Nephron progenitor cell (in vitro differentiated cells): Measurements from ENCODE around the gene HIVEP2.

ENCODE experiments used
- DNase-seq: peaks from one replicate; pipeline ENCODE4 v3.0.0; 2021
- H3K27ac Mint-ChIP-seq: 2 replicates; pipeline ENCODE4 v1.8.0; 2021; ENCODE audit warnings: mild to moderate bottlenecking, moderate library complexity, mixed read lengths
- H3K27me3 Mint-ChIP-seq: 2 replicates; pipeline ENCODE4 v1.8.0; 2021; ENCODE audit warnings: mild to moderate bottlenecking, low read depth, mixed read lengths; ENCODE audit not compliant: poor library complexity
- H3K36me3 Mint-ChIP-seq: 2 replicates; pipeline ENCODE4 v1.8.0; 2021; ENCODE audit warnings: low read depth, mixed read lengths
- H3K4me1 Mint-ChIP-seq: 2 replicates; pipeline ENCODE4 v1.8.0; 2021; ENCODE audit warnings: mixed read lengths
- H3K4me3 Mint-ChIP-seq: 2 replicates; pipeline ENCODE4 v1.8.0; 2021; ENCODE audit warnings: mild to moderate bottlenecking, moderate library complexity, mixed read lengths
- H3K9me3 Mint-ChIP-seq: 2 replicates; pipeline ENCODE4 v1.8.0; 2021; ENCODE audit warnings: mild to moderate bottlenecking, moderate library complexity, mixed read lengths
- CTCF ChIP-seq: fragments of 200-600 bp; sonication (generic); IDR thresholded peaks from 2 replicates; pipeline ENCODE4 v1.5.0; 2021; ENCODE audit warnings: antibody characterized with exemption

The HIVEP2 gene

GRCh38 chr6:142914369-142914768 lies 30.6 kb downstream of the HIVEP2 start:
- H3K36me3 Mint-ChIP-seq, result peaks cover 17% of the 10 kb centered on the region
- H3K4me3 Mint-ChIP-seq, result no peak overlapping the region
- no peak for TF ChIP-seq CTCF
- H3K27ac Mint-ChIP-seq, result no peak overlapping the region
- no peaks in the 10 kb centered on the region for H3K27me3 Mint-ChIP-seq
- H3K4me1 Mint-ChIP-seq, result peaks cover 26% of the 10 kb centered on the region
- no peak for DNase-seq
- H3K9me3 Mint-ChIP-seq, result peaks cover 5% of the 10 kb centered on the region

- Mint-ChIP-seq H3K4me1 (peaks cover 18% of the 10 kb centered on the region), H3K4me3 (no peak overlapping the region), H3K9me3 (peaks cover 5% of the 10 kb centered on the region), H3K27ac (no peak overlapping the region), H3K27me3 (no peaks in the 10 kb centered on the region), H3K36me3 (peaks cover 17% of the 10 kb centered on the region)
- no peak for TF ChIP-seq CTCF
- no peak for DNase-seq
Observed at GRCh38 chr6:142913511-142914047, 31.4 kb downstream of the HIVEP2 start.

- H3K27me3 Mint-ChIP-seq, result no peaks in the 10 kb centered on the region
- no peak for DNase-seq
- H3K9me3 Mint-ChIP-seq, result peaks cover 5% of the 10 kb centered on the region
- H3K27ac Mint-ChIP-seq, result no peak overlapping the region
- H3K4me1 Mint-ChIP-seq, result peaks cover 15% of the 10 kb centered on the region
- peaks cover 17% of the 10 kb centered on the region for H3K36me3 Mint-ChIP-seq
- no peak overlapping the region for H3K4me3 Mint-ChIP-seq
- no peak for TF ChIP-seq CTCF
Observed at GRCh38 chr6:142913036-142913510, 31.9 kb downstream of the HIVEP2 start.

- DNase-seq, result no peak
- H3K36me3 Mint-ChIP-seq, result peaks cover 17% of the 10 kb centered on the region
- no peak for TF ChIP-seq CTCF
- peaks cover 25% of the 10 kb centered on the region for H3K4me1 Mint-ChIP-seq
- peaks cover 5% of the 10 kb centered on the region for H3K9me3 Mint-ChIP-seq
- no peaks in the 10 kb centered on the region for H3K27me3 Mint-ChIP-seq
- no peak overlapping the region for H3K27ac Mint-ChIP-seq
- H3K4me3 Mint-ChIP-seq, result no peak overlapping the region
Observed at GRCh38 chr6:142912125-142912524, 32.9 kb downstream of the HIVEP2 start.

- DNase-seq, result no peak
- Mint-ChIP-seq H3K27ac (no peak overlapping the region), H3K9me3 (peaks cover 5% of the 10 kb centered on the region), H3K36me3 (peaks cover 17% of the 10 kb centered on the region), H3K4me1 (peaks cover 24% of the 10 kb centered on the region), H3K4me3 (no peak overlapping the region), H3K27me3 (no peaks in the 10 kb centered on the region)
- no peak for TF ChIP-seq CTCF
Observed at GRCh38 chr6:142911430-142911829, 33.5 kb downstream of the HIVEP2 start.

GRCh38 chr6:142909686-142910085 lies 35.3 kb downstream of the HIVEP2 start:
- H3K4me1 Mint-ChIP-seq, result peaks cover 13% of the 10 kb centered on the region
- peaks cover 5% of the 10 kb centered on the region for H3K9me3 Mint-ChIP-seq
- DNase-seq, result no peak
- no peak for TF ChIP-seq CTCF
- H3K4me3 Mint-ChIP-seq, result no peak overlapping the region
- H3K27ac Mint-ChIP-seq, result no peak overlapping the region
- H3K36me3 Mint-ChIP-seq, result peaks cover 17% of the 10 kb centered on the region
- H3K27me3 Mint-ChIP-seq, result no peaks in the 10 kb centered on the region
